Measurements from ENCODE around the gene MFSD1.

DNA sequence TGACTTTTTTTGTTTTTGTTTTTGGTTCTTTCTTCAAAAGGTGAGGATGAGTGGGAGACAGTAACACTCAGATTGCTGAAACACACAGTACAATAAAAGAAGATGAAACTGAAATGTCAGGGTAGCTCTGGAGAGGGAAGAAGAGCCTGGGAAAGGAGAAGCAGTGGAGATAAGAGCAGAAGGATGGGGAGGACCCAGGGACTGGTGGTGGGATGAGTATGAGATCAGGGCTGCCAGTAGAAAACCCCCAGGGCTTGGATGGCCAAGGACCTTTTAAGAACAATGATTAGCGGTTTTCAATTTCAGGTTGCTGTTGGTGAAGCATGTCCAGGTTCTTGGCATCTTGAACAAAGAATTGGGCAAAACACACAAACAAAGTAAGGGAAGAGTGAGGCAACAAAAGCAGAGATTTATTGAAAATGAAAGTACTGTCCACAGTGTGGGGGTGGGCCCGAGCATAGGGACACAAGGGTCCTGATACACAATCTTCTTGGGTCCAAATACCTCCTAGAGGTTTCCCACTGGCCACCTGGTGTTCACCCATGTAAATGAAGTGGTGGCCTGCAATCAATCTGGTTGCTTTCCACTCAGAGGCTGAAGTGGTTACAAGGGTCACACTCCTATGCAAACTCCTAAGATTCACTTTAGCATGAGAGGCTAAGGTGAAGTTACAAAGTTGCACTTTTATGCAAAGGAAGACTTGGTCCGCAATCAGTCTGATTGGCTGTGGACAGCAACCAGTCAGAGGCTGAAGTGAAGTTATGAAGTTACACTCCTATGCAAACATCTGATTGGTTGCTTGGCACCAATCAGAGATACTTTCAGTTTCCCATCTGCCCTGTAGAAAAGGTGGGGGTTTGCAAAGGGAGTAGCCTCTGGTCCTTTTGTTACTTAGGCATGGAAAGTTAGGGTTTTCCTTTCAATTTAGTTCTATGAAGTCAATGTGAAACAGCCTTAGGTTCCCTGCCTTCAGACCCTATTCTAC is 26.1 kb upstream of the MFSD1 start:
- TF ChIP-seq POLR2A (IDR thresholded peaks at IDR 0.05): no peak
- TF ChIP-seq, protein P1, sequence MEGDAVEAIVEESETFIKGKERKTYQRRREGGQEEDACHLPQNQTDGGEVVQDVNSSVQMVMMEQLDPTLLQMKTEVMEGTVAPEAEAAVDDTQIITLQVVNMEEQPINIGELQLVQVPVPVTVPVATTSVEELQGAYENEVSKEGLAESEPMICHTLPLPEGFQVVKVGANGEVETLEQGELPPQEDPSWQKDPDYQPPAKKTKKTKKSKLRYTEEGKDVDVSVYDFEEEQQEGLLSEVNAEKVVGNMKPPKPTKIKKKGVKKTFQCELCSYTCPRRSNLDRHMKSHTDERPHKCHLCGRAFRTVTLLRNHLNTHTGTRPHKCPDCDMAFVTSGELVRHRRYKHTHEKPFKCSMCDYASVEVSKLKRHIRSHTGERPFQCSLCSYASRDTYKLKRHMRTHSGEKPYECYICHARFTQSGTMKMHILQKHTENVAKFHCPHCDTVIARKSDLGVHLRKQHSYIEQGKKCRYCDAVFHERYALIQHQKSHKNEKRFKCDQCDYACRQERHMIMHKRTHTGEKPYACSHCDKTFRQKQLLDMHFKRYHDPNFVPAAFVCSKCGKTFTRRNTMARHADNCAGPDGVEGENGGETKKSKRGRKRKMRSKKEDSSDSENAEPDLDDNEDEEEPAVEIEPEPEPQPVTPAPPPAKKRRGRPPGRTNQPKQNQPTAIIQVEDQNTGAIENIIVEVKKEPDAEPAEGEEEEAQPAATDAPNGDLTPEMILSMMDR (IDR thresholded peaks at IDR 0.05): no peak
